Spleen (tissue), 11 donors: ENCODE measurements around the gene MRPL57. TPM values are rescaled to one million over a fixed set of nuclear protein-coding genes. Genes with fewer than 3 reads are reported as not detected.
A peak's percentile ranks its signal among the peaks of the same experiment; 100 is the strongest.

Experiments
- DNase-seq: peaks from one replicate; pipeline ENCODE4 v3.0.0-alpha.2; 2020
- H3K27ac ChIP-seq, 8 donors: fragments of 200-600 bp; sonication (generic) in 7 of 8; 1 replicate in 4 of 8; 2 replicates in 4 of 8; pipeline versions ENCODE4 v1.5.0 to v1.8.0; 2016 to 2021; ENCODE audit warnings: inconsistent platforms in 4 of 8, mild to moderate bottlenecking in 4 of 8, moderate library complexity in 1 of 8
- H3K27me3 ChIP-seq, 7 donors: fragments of 200-600 bp; sonication (generic) in 6 of 7; replicated peaks in 1 of 7; 1 replicate in 4 of 7; 2 replicates in 3 of 7; pipeline versions ENCODE4 v1.5.0 to v1.8.0; 2016 to 2021; ENCODE audit warnings: inconsistent platforms in 3 of 7, mild to moderate bottlenecking in 1 of 7
- H3K36me3 ChIP-seq, 6 donors: fragments of 200-600 bp; sonication (generic) in 5 of 6; 1 replicate in 4 of 6; 2 replicates in 2 of 6; pipeline versions ENCODE4 v1.5.0 to v1.8.0; 2016 to 2021; ENCODE audit warnings: inconsistent platforms in 2 of 6
- H3K4me1 ChIP-seq, 6 donors: fragments of 200-600 bp; sonication (generic) in 5 of 6; 1 replicate in 3 of 6; 2 replicates in 3 of 6; pipeline versions ENCODE4 v1.5.0 to v1.8.0; 2016 to 2021; ENCODE audit warnings: inconsistent platforms in 3 of 6
- H3K4me3 ChIP-seq, 8 donors: fragments of 200-600 bp; sonication (generic) in 7 of 8; 1 replicate in 4 of 8; 2 replicates in 4 of 8; pipeline versions ENCODE4 v1.5.0 to v1.8.0; 2016 to 2021; ENCODE audit warnings: inconsistent platforms in 4 of 8, mild to moderate bottlenecking in 4 of 8, moderate library complexity in 2 of 8
- H3K9me3 ChIP-seq, 8 donors: fragments of 200-600 bp; sonication (generic) in 7 of 8; 1 replicate in 4 of 8; 2 replicates in 4 of 8; pipeline versions ENCODE4 v1.5.0 to v1.8.0; 2016 to 2021; ENCODE audit warnings: inconsistent platforms in 4 of 8
- POLR2A ChIP-seq, 3 donors: fragments of 450-650 bp; IDR thresholded peaks; one replicate each; pipeline ENCODE4 v1.5.1; 2017; ENCODE audit warnings: antibody characterized with exemption in 3 of 3, mild to moderate bottlenecking in 1 of 3
- POLR2AphosphoS5 ChIP-seq, 3 donors: sonication (generic); formaldehyde crosslinking; IDR thresholded peaks; one replicate each; pipeline ENCODE4 v1.5.1; 2017; ENCODE audit warnings: antibody characterized with exemption in 3 of 3
- WGBS, 5 donors: extraction: QIAGEN DNeasy Blood & Tissue Kit in 3 of 5; methylation state at CpG; one replicate each; pipeline versions ENCODE4 v1.1.5 to v1.1.7; 2013 to 2018; 5-methylcytosine and 5-hydroxymethylcytosine counted together
- intact Hi-C: fragments of 100-400 bp; cut with DNase I; formaldehyde crosslinking; loops from one replicate; pipeline ENCODE4 v1.15.0; 2023; ENCODE audit warnings: low total_unique reads
- polyA plus RNA-seq, 3 donors: library from polyadenylated mRNA; stranded (reverse); fragments of 200-250 nt; gene quantifications; one replicate each; pipeline ENCODE4 v1.2.1, GENCODE V29; 2013
- total RNA-seq, 7 donors: library from RNA; depleted of rRNA in 3 of 7; stranded (reverse); fragments of >200 nt in 3 of 7; fragmentation: NEBNext Ultra II Directional in 4 of 7; extraction: Animal tissue kit (Norgen Biotek cat#: 25700) in 4 of 7; gene quantifications; one replicate each; pipeline versions ENCODE4 v1.1.0 to v1.2.1, GENCODE V29; 2016 to 2021
- TF ChIP-seq, protein P1 (sequence below), 11 experiments: fragments of 200-600 bp in 7 of 11; fragments of 450-650 bp in 4 of 11; sonication (generic) in 4 of 11; IDR thresholded peaks in 8 of 11; conservative IDR thresholded peaks in 3 of 11; 1 replicate in 7 of 11; 2 replicates in 4 of 11; pipeline versions ENCODE4 v1.4.0 to v1.8.0; 2016 to 2021; ENCODE audit warnings: antibody characterized with exemption in 11 of 11, inconsistent platforms in 4 of 11, mild to moderate bottlenecking in 1 of 11
- donor health status: healthy with polysubstance abuse.
- donor health status: DM: no; HTN: no; CAD: no; lungs with moderate emphysema.
- donor health status: DM: no; HTN: no; CAD: no.
- donor health status: Bipolar disorder and iron deficiency.
- donor health status: healthy.
- donor health status: DM: no; HTN: no; CAD: no.
- donor health status: DM: yes; HTN: yes; CAD: no.

MRPL57 gene
- total and polyA plus RNA-seq, 10 donors, result 11.5 to 26.4 (median 20.5) TPM

DNA sequence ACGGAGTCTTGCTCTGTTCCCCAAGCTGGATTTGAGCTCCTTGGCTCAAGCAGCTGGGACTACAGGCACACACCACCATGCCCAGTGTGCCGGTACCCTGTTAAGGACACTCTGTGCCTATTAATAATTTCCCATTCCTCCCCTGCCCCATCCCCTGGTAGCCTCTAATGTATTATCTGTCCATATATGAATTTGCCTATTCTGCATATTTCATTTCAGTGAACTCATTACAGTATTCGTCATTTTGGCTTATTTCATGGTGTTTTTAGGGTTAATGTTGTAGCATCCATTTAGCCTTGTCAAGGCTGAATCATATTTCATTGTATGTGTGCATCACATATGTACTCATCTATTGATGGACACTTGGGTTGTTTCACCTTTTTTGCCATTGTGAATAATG, 33.7 kb upstream of the MRPL57 start:
- 91 to 98% (median 96%) methylated on average over 3 of the region's 3 CpGs for WGBS, 5 donors
- Histone ChIP-seq H3K27ac (no peak overlapping the region), H3K9me3 (no peaks in the 10 kb centered on the region), H3K4me1 (peaks cover 27 to 65% (median 48%) of the 10 kb centered on the region in 6 donors), H3K4me3 (peak overlapping the region in 1 of 8 donors; percentile 93), H3K36me3 (peaks cover 2 to 59% (median 35%) of the 10 kb centered on the region in 6 donors), H3K27me3 (no peaks in the 10 kb centered on the region)
- DNase-seq, result no peak
- intact Hi-C loops, result no loop called here
- TF ChIP-seq POLR2AphosphoS5 (IDR thresholded peaks at IDR 0.05), result no peak

DNA sequence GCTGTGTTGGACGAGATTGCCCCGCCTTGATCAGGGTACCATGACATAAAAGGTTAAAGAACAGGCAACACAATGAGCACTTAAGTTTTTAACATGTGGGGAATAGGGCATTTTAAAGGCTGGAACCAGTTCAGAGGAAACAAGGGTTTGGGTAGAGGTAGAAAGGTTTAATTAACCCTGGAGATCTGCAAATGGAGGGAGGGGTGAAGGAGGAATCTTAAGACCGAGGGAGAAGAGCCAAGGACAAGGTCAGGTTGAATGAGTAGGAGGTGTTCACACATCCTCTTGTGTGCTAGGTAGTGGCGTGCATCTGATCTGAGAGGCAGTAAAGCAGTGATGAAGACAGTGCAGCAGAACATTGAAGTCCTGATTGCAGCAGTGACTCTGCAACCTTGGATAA, 28.6 kb upstream of the MRPL57 start:
- no peaks in the 10 kb centered on the region for H3K9me3 ChIP-seq
- DNase-seq, result no peak
- H3K36me3 ChIP-seq, result peaks cover 3 to 66% (median 41%) of the 10 kb centered on the region in 6 donors
- H3K4me1 ChIP-seq, result peaks cover 7 to 43% (median 22%) of the 10 kb centered on the region in 6 donors
- intact Hi-C loops, result no loop called here
- H3K27ac ChIP-seq, result no peak overlapping the region
- 69 to 95% (median 87%) methylated on average over 3 to 4 of the region's 4 CpGs for WGBS, 5 donors
- H3K27me3 ChIP-seq, result no peaks in the 10 kb centered on the region
- H3K4me3 ChIP-seq, result no peak overlapping the region
- peak in 1 of 3 donors; percentile 42 for TF ChIP-seq POLR2AphosphoS5 (IDR thresholded peaks at IDR 0.05)
- TF ChIP-seq, protein P1, sequence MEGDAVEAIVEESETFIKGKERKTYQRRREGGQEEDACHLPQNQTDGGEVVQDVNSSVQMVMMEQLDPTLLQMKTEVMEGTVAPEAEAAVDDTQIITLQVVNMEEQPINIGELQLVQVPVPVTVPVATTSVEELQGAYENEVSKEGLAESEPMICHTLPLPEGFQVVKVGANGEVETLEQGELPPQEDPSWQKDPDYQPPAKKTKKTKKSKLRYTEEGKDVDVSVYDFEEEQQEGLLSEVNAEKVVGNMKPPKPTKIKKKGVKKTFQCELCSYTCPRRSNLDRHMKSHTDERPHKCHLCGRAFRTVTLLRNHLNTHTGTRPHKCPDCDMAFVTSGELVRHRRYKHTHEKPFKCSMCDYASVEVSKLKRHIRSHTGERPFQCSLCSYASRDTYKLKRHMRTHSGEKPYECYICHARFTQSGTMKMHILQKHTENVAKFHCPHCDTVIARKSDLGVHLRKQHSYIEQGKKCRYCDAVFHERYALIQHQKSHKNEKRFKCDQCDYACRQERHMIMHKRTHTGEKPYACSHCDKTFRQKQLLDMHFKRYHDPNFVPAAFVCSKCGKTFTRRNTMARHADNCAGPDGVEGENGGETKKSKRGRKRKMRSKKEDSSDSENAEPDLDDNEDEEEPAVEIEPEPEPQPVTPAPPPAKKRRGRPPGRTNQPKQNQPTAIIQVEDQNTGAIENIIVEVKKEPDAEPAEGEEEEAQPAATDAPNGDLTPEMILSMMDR (IDR thresholded peaks at IDR 0.05 in 8 of 11, conservative IDR thresholded peaks at IDR 0.05 in 3 of 11), result no peak

DNA sequence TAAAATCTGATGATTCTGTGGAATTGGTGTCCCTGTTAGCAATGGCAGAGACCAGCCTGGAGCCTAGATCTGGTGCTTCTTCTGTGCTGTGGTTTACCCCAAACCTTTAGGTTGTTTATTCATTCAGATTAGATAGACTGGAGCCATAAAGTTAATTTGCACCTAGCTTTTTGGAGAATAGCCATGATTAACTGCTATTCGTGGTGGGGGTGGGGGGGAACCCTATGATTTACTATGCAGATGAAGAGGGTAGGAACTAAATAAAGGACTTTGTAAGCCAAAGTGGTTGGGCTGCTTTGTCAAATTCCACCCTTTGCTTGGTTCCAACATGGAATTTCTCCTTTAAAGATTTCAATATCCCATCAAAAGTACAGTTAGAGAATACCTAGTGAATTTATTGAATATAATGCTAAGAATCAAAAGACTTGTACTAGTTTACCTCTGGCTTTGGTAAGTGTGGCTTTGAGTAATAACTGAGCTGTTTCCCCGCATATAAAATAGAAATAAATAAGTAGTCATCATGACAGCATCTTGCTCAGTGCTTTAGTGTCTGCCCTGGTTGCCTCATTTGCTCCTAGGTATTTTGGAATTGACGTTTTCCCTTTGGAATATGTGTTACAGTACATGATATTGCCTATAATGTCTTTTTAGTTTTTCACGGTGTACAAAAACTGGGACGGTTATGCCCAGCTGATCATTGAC, 27.8 kb upstream of the MRPL57 start:
- no peaks in the 10 kb centered on the region for H3K9me3 ChIP-seq
- WGBS, 5 donors, result 79 to 93% (median 88%) methylated on average over 5 of the region's 5 CpGs
- no peak for DNase-seq
- TF ChIP-seq, protein P1 (IDR thresholded peaks at IDR 0.05 in 8 of 11, conservative IDR thresholded peaks at IDR 0.05 in 3 of 11), result no peak
- TF ChIP-seq POLR2AphosphoS5 (IDR thresholded peaks at IDR 0.05) (no peak), POLR2A (IDR thresholded peaks at IDR 0.05) (no peak)
- peaks cover under 1 to 35% (median 14%) of the 10 kb centered on the region in 6 donors for H3K4me1 ChIP-seq
- H3K27me3 ChIP-seq, result no peaks in the 10 kb centered on the region
- no peak overlapping the region for H3K4me3 ChIP-seq
- H3K36me3 ChIP-seq, result peaks cover 3 to 61% (median 36%) of the 10 kb centered on the region in 6 donors
- intact Hi-C loops, result no loop called here
- H3K27ac ChIP-seq, result no peak overlapping the region

DNA sequence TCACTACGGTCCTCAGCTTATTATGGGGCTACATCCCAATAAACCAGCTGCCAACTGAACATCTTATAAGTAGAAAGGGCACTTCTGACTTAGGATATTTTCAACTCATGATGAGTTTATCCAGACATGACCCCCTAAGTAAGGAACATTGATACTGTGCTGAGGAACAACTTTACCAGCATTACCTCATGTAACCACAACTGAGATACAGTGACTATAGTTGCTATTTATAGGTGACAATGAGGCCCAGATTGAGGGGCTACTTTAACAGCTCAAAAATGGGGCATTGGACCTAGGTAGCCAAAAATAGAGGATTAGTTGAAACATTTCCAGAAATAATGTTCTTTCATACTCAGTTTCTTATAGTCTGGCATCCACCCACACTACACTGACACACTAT, 26.9 kb upstream of the MRPL57 start:
- Histone ChIP-seq H3K9me3 (no peaks in the 10 kb centered on the region), H3K36me3 (peaks cover 3 to 61% (median 32%) of the 10 kb centered on the region in 6 donors), H3K4me3 (no peak overlapping the region), H3K27ac (no peak overlapping the region), H3K27me3 (no peaks in the 10 kb centered on the region), H3K4me1 (peaks cover 0 to 26% (median 6%) of the 10 kb centered on the region in 6 donors)
- intact Hi-C loops, result no loop called here
- WGBS, 5 donors, result 63 to 81% (median 75%) methylated on average over 1 of the region's 1 CpG
- no peak for TF ChIP-seq POLR2A (IDR thresholded peaks at IDR 0.05)
- TF ChIP-seq, protein P1 (IDR thresholded peaks at IDR 0.05 in 8 of 11, conservative IDR thresholded peaks at IDR 0.05 in 3 of 11), result no peak
- TF ChIP-seq POLR2AphosphoS5 (IDR thresholded peaks at IDR 0.05), result no peak
- DNase-seq, result no peak
